ENCODE measurements around the gene PSMD2.

PSMD2 gene

DNA sequence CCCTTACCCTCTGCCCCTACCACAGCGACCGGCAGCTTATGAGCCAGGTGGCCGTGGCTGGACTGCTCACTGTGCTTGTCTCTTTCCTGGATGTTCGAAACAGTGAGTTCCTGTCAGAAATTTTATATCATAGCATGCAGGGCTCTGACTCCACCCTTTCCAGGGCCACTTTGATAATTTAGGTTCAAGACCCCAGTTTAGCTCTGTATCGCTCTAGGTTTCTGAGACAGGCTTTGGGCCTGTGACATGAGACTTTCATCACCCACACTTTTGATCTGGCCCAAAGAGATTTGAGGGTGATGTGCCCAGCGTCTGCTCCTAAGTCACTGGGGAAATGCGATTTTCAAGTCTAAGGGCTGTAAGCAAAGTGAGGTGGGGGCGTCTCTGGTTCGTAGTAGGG, 8.9 kb downstream of the PSMD2 start:
- no peak for TF ChIP-seq EZH2phosphoT487 (IDR thresholded peaks at IDR 0.05; ENCODE audit: low read depth)
- TF ChIP-seq, protein P1, sequence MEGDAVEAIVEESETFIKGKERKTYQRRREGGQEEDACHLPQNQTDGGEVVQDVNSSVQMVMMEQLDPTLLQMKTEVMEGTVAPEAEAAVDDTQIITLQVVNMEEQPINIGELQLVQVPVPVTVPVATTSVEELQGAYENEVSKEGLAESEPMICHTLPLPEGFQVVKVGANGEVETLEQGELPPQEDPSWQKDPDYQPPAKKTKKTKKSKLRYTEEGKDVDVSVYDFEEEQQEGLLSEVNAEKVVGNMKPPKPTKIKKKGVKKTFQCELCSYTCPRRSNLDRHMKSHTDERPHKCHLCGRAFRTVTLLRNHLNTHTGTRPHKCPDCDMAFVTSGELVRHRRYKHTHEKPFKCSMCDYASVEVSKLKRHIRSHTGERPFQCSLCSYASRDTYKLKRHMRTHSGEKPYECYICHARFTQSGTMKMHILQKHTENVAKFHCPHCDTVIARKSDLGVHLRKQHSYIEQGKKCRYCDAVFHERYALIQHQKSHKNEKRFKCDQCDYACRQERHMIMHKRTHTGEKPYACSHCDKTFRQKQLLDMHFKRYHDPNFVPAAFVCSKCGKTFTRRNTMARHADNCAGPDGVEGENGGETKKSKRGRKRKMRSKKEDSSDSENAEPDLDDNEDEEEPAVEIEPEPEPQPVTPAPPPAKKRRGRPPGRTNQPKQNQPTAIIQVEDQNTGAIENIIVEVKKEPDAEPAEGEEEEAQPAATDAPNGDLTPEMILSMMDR (IDR thresholded peaks at IDR 0.05; ENCODE audit: low read depth, low read length), result no peak
- no peaks in the 10 kb centered on the region for H4K20me1 ChIP-seq (ENCODE audit: insufficient read depth, low read length)
- no peak overlapping the region for H3K4me3 ChIP-seq (ENCODE audit: low read length)
- no peaks in the 10 kb centered on the region for H3K79me2 ChIP-seq (ENCODE audit: low read length)
- H3K36me3 ChIP-seq (replicated peaks; ENCODE audit: low read depth, low read length), result peaks cover 49% of the 10 kb centered on the region
- H3K4me1 ChIP-seq (ENCODE audit: low read length), result no peaks in the 10 kb centered on the region
- no peak overlapping the region for H3K27ac ChIP-seq (ENCODE audit: low read length)
- H2AFZ ChIP-seq (ENCODE audit: low read depth, low read length), result no peak overlapping the region
- no peak overlapping the region for H3K4me2 ChIP-seq (ENCODE audit: low read length)
- H3K27me3 ChIP-seq (ENCODE audit: low read depth, low read length), result no peaks in the 10 kb centered on the region
- H3K9me3 ChIP-seq (ENCODE audit: insufficient read depth, low read length), result no peaks in the 10 kb centered on the region
- H3K9ac ChIP-seq (ENCODE audit: low read length), result no peak overlapping the region

DNA sequence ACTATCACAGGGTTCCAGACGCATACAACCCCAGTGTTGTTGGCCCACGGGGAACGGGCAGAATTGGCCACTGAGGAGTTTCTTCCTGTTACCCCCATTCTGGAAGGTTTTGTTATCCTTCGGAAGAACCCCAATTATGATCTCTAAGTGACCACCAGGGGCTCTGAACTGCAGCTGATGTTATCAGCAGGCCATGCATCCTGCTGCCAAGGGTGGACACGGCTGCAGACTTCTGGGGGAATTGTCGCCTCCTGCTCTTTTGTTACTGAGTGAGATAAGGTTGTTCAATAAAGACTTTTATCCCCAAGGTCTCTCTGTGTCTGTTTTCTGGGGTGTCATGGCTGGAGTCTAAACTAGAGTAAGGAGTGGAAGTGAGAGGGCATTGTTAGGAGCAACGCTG, 9.7 kb downstream of the PSMD2 start:
- H3K9ac ChIP-seq (ENCODE audit: low read length), result no peak overlapping the region
- no peaks in the 10 kb centered on the region for H3K27me3 ChIP-seq (ENCODE audit: low read depth, low read length)
- no peaks in the 10 kb centered on the region for H4K20me1 ChIP-seq (ENCODE audit: insufficient read depth, low read length)
- H3K4me2 ChIP-seq (ENCODE audit: low read length), result no peak overlapping the region
- peaks cover 41% of the 10 kb centered on the region for H3K36me3 ChIP-seq (replicated peaks; ENCODE audit: low read depth, low read length)
- H3K4me3 ChIP-seq (ENCODE audit: low read length), result no peak overlapping the region
- H3K27ac ChIP-seq (ENCODE audit: low read length), result no peak overlapping the region
- TF ChIP-seq, protein P1 (IDR thresholded peaks at IDR 0.05; ENCODE audit: low read depth, low read length), result no peak
- TF ChIP-seq EZH2phosphoT487 (IDR thresholded peaks at IDR 0.05; ENCODE audit: low read depth), result no peak
- H2AFZ ChIP-seq (ENCODE audit: low read depth, low read length), result no peak overlapping the region
- no peaks in the 10 kb centered on the region for H3K79me2 ChIP-seq (ENCODE audit: low read length)
- H3K9me3 ChIP-seq (ENCODE audit: insufficient read depth, low read length), result no peaks in the 10 kb centered on the region
- H3K4me1 ChIP-seq (ENCODE audit: low read length), result peaks cover under 1% of the 10 kb centered on the region; the same call in 1 of the 2 replicates

DNA sequence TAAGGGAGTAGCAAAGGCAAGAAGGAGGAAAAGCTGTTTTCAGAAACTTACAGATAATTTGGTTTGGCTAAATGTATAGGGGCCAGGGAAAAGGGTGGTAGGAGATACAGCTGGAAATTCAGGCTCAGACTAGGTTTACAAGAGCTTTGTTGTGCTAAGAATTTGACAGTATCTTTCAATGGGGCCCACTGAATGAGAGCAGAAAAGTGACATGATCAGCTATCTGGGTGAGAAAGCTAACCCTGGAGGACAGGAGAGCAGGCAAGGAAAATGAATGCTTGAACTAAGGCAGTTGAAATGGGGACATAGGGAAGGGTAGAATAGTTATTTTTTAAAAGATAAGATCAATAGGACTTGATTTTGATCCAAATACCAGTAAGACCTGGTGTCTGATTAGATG, 12.6 kb downstream of the PSMD2 start:
- Histone ChIP-seq H3K36me3 (replicated peaks; ENCODE audit: low read depth, low read length) (peaks cover 28% of the 10 kb centered on the region), H3K4me1 (ENCODE audit: low read length) (peaks cover 12% of the 10 kb centered on the region), H3K9me3 (ENCODE audit: insufficient read depth, low read length) (no peaks in the 10 kb centered on the region), H3K27ac (ENCODE audit: low read length) (no peak overlapping the region), H4K20me1 (ENCODE audit: insufficient read depth, low read length) (peaks cover 16% of the 10 kb centered on the region), H3K9ac (ENCODE audit: low read length) (no peak overlapping the region), H3K27me3 (ENCODE audit: low read depth, low read length) (no peaks in the 10 kb centered on the region), H3K4me3 (ENCODE audit: low read length) (no peak overlapping the region), H3K79me2 (ENCODE audit: low read length) (peaks cover 21% of the 10 kb centered on the region), H2AFZ (ENCODE audit: low read depth, low read length) (no peak overlapping the region), H3K4me2 (ENCODE audit: low read length) (no peak overlapping the region)
- TF ChIP-seq, protein P1 (IDR thresholded peaks at IDR 0.05; ENCODE audit: low read depth, low read length), result no peak
- no peak for TF ChIP-seq EZH2phosphoT487 (IDR thresholded peaks at IDR 0.05; ENCODE audit: low read depth)

DNA sequence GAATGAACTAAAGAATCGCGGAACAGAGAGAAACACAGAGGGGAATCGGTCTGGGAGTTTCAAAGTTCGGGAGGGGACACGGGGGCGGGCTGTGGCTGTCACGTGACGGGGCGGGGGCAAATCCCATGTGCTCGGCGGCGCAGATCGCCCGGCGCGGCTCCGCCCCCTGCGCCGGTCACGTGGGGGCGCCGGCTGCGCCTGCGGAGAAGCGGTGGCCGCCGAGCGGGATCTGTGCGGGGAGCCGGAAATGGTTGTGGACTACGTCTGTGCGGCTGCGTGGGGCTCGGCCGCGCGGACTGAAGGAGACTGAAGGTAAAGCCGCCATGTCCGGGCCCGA, 15.3 kb downstream of the PSMD2 start, which contains the start of gene EIF4G1:
Gene EIF4G1 (plus strand): TSS at position 244 of the 337 bp plus-strand sequence. CDS start 1,191 bp downstream, outside the sequence.
- H3K4me1 ChIP-seq (ENCODE audit: low read length), result peaks cover 19% of the 10 kb centered on the region
- peaks cover 48% of the 10 kb centered on the region for H3K79me2 ChIP-seq (ENCODE audit: low read length)
- no peaks in the 10 kb centered on the region for H3K9me3 ChIP-seq (ENCODE audit: insufficient read depth, low read length)
- peak within 1 kb of the TSS; percentile 69 for H3K27ac ChIP-seq (ENCODE audit: low read length)
- H3K27me3 ChIP-seq (ENCODE audit: low read depth, low read length), result no peaks in the 10 kb centered on the region
- peak within 1 kb of the TSS; percentile 88 for H3K4me2 ChIP-seq (ENCODE audit: low read length)
- H3K9ac ChIP-seq (ENCODE audit: low read length), result peak within 1 kb of the TSS; percentile 96
- H3K36me3 ChIP-seq (replicated peaks; ENCODE audit: low read depth, low read length), result peaks cover 37% of the 10 kb centered on the region
- peak within 1 kb of the TSS; percentile 98 for H3K4me3 ChIP-seq (ENCODE audit: low read length)
- H2AFZ ChIP-seq (ENCODE audit: low read depth, low read length), result peak within 1 kb of the TSS; percentile 72; the same call in 1 of the 2 replicates
- TF ChIP-seq, protein P1 (IDR thresholded peaks at IDR 0.05; ENCODE audit: low read depth, low read length), result no peak
- H4K20me1 ChIP-seq (ENCODE audit: insufficient read depth, low read length), result peaks cover 41% of the 10 kb centered on the region
